GM18508 (cell line): ENCODE data around the gene CMTM5.
"Not testable (repeated sequence)": the region's sequence is repeated elsewhere in the genome, so short reads cannot be mapped to it uniquely, and the experiment has no call there.

Source experiments
- ATAC-seq: cut with Tn5 transposase; IDR thresholded peaks from one replicate; pipeline ENCODE4 v1.9.1; 2021; ENCODE audit warnings: moderate number of reproducible peaks; ENCODE audit not compliant: insufficient read depth, unreplicated experiment

Gene CMTM5

DNA sequence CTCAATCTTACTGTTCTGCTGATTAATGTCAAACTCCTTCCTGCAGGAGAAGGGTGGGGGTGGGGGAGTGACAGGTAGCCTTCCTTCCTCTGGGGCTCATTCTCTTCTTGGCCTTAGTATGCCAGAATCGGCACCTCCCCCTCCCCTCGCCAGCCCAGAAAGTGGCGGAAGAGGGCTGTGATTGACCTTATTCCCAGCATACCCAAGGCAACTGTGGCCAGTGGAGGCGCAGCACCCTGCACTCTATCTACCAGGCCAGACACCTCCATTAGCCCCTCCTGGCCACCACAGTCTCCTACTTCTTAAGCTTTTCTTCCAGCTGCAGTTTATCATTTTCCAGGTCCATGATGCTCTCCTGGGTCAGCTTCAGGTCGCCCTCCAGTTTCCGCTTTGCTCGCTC is 15.8 kb downstream of the CMTM5 start:
- no peak for ATAC-seq

DNA sequence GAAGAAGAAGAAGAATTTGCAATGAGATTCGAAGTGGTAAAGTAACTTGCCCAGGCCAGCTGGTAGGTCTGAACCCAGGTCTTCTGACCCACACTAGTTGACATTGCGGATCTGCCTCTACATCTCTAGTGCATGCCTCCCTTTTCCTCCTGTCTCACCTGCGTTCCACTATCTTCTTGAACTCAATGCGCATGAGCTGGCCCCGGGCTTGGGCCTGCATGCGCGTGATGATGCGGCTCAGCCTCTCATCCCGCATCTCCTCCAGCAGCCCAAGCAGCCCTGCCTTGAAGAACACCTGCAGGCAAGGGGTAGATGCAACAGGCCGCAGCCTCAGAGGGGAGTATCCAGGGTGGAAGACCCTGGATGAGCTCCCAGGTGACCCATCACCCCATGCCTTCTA is 19.3 kb downstream of the CMTM5 start:
- no peak for ATAC-seq

DNA sequence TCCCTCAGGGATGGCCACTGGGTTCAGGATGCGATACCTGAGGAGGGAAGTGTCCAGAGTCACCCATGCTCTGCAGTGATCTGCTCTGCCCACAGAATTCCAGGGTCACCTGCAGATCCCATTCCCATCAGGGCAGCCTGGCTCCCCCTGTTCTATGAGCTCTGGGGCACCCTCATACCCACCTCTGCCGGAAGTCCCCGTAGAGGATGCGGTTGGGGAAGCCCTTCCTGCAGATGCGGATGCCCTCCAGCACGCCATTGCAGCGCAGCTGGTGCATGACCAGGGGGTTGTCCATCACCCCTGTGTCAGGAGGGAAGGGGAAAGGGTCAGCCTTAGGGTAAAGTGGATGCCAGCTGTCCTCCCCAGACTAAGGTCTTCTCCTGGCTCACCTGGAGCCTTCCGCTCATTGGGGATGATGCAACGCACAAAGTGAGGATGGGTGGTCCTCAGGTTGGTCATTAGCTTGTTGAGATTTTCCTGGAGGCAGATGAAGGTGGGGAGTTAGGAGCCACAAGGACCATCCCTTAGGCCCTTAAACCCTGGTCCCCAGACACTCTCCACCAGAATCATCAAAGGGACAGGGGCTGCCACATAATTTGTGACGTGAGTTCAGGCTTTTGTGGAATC is 20.0 kb downstream of the CMTM5 start:
- no peak for ATAC-seq

DNA sequence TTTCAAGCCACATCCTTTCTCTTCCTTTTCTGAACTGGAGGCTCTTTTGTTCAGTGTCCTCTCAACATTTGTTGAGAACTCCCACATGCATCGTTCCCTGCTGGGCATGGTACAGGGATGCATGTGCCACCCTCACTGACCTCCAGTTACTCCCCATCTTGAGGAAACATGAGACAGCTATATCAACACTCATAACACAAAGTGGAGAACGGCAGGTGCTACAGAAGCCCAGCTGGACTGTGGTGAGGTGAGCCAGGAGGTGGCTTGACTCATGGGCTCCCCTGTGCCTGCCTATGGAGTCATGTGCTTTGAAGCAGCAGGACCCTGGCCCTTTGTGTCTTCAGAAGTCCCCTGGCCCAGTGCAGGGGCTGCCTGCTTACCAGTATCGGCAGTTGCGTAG is 21.5 kb downstream of the CMTM5 start:
- no peak for ATAC-seq

DNA sequence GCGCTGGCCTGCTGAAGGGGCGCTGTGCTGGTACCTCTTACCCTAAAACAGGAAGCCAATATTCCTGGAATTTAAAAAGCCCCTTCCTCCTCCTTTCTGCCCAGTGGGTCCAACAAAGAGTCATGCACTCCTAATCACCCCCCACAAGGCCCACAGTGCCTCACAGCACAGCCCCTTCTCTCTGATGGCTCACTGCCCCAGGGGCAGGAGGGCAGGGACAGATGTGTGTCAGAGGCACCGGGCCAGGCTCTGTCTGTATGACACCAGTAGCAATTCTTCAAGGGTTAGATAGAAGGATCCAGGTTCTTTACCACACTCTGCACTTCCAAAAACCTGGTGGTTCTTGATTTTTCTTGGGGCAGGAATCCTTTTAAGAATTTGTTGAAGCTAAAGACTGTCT is 22.3 kb downstream of the CMTM5 start:
- no peak for ATAC-seq

DNA sequence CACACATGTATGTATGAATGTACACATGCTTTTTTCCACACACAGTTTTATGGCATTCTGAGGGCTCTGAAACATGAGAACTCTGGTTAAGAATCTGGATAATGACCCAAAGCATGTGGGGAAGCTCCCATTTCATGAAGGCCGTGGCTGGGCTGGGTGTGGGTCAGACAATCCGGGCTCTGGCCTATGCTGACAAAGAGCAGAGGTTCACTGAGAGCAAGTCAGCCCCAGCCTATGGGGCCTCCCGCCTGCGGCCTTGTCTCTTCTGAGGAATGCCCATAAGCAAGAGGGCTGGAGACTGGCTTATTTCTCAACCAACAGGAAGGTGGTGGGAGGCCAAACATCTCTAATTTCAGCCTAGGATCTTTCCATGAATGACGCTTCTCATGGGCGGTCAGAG is 22.7 kb downstream of the CMTM5 start:
- ATAC-seq = no peak

DNA sequence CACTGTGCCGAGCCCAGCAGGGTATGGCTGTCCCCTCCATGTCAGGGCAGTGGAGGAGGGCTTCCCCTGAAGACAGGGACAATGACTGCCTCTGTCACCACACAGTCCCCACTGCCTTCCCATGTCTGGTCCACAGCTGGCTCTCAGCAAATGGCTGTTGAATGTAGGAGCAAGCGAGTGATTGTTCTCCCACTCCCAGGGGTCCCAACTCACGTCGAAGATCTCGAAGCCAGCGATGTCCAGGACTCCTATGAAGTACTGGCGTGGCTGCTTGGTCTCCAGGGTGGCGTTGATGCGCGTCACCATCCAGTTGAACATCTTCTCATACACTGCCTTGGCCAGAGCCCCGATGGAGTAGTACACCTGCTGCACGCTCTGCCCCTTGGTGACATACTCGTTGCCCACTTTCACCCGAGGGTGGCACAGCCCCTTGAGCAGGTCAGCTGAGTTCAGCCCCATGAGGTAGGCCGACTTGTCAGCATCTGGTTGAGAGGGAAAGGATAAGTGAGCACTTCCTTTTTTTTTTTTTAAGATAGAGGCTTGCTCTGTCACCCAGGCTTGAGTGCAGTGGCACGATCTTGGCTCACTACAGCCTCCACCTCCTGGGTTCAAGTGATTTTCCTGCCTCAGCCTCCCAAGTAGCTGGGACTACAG is 23.8 kb downstream of the CMTM5 start:
- not testable (repeated sequence) for ATAC-seq

DNA sequence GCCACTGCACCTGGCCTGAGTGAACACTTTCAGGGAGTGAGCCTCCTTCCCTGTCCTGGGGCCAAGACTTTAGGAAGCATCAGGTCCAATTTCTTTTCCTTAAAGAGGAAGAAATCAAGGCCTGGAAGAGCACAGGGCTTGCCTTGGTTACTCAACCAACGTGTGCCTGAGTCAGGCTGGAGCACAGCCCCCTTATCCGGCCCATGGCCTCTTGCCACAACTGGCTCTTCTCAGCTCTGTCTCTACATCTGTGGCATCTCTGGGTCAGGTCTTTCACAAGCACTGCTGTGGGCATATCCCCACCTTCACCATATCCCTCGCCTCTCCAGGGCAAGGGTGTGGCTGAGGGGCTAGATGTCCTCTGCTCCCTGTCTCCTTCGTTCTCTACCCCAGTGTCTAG is 24.4 kb downstream of the CMTM5 start:
- no peak for ATAC-seq

DNA sequence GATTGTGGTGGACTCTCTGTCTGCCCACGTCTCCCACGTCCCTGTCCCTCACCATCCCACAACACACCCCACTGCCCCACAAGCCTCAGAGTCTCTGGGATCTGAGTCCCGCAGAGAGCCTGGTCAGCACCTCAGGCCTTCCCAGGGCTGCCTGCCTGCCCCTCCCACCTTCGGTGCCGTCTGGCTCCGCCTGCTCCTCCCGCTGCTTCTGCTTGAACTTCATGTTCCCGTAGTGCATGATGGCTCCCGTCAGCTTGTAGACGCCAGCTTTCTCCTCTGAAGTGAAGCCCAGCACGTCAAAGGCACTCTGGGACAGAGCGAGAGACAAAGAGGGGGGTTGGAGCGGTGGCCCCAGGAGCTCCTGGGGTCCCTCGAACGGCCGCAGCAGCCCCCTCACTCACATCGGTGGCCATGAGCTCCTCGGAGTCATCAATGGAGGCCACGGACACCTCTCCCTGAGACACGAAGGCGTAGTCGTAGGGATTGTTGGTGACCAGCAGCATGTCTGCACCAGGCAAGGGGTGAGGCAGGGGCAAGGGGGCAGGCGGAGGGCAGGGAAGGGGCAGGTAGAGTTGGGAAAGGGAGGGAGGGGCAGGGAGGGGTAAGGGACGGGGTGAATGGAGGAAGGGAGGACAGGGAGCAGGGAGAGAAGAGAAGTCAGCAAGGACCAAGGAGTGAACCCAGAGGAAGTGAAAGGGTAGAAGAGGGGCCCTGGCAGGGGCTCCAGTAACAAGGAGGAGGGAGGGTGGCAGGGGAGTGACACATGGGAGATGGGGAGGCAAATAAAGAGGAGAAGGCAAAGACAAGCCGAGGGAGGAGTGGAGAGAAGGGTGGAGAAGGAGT is 25.7 kb downstream of the CMTM5 start:
- ATAC-seq = no peak

DNA sequence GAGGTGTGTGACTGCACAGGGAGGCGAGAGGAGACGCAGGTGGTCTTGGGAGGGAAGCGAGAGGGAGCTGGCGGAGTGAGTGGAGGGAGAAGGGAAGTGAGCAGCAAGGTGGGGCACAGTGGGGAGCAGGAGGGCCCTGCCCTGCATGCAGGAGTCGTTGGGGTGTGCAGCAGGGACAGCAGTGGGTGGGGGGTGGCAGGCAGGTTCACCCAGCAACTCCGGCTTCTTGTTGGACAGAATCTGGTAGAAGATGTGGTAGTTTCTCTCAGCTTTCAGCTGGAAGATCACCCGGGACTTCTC is 26.2 kb downstream of the CMTM5 start:
- no peak for ATAC-seq

DNA sequence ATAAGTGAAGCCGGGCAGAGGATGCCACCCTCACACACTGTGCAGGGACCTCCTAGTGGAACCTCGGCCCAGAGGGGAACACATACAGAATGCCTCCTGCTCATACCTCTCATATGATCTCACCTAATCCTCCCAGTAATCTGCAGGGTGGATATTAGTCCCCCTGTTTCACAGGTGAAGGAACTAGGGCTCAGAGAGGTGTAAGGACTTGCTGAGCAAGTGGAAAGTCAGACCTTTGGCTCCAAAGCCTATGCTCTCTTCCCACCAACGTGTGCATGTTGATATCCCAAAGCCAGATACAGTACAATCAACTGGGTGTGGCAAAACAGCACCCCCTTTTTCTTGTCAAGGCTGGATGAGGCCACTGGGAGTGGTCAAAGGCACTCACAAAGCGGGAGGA is 27.1 kb downstream of the CMTM5 start:
- no peak for ATAC-seq

DNA sequence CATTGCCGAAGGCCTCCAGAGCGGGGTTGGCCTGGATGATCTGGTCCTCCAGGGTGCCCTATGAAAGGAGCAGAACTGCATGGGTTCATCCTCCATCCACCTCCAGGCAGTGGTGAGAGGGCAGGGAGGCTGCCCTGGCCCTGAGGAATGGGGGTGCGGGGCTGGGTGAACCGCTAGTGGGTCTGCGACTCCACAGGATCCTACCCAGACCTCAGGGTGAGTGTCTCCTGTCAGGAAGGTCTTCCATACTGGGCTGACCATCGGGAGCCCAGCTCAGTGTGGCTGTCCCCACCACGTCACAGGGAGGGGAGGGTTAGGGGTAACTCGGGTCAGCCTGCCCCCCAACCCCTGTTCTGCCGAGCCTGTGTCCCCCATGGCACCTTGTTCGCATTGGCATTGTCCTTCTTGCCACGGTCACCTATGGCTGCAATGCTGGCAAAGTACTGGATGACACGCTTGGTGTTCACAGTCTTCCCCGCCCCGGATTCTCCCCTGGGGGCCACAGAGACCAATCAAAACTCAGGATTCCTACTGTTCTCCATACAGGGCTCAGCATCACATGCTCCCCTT is 27.6 kb downstream of the CMTM5 start:
- no peak for ATAC-seq

DNA sequence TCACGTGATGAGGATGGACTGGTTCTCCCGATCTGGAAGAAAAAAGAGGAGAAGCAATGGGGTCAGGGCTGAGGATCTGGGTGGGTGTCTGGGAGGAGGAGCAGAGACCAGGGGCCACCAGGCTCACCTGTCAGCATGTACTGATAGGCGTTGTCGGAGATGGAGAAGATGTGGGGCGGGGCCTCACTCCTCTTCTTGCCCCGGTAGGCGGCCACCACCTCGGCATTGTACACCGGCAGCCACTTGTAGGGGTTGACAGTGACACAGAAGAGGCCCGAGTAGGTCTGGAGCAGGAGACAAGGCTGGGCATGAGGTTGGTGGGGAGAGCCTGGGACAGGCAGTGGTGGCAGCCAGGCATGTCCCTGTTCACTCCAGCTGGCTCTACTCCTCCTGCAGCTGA is 28.2 kb downstream of the CMTM5 start:
- ATAC-seq = no peak

DNA sequence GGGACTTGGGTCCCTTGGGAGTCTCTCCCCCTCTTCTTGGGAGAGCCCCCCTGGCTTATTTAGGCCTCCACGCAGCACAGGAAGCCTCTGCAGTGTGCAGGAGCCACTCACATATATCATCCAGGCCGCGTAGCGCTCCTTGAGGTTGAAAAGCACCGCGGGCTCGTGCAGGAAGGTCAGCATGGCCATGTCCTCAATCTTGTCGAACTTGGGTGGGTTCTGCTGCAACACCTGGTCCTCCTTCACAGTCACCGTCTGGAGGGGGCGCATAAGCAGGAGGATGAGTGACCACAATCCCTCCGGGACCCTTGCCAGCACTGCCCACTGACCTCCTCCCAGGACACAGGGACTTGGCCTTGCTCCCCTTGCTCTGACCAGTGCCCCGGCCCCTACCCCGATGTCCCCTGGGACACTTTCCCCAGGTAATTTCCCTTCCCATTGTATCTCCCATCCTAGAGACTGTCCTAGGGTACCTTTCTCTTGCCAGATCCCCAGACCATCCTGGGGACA is 28.7 kb downstream of the CMTM5 start:
- no peak for ATAC-seq

DNA sequence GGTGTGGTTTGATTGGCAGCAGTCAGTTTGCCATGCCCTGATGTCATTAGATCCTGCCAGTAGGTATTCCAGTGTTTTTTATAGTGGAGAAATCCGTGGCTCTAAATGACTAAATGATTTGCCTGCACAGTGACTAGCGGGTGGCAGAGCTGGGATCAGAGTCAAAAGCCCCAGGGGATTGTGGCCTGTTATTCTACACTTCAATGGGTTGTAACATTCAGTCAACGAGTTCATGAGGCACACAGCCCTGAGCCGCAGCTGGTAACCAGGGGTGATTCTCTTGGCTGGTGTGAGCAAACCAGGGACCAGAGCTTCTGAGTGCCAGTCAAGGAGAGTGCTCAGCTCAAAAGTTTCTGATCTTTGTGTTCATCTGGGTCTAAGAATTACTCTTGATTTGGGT is 29.4 kb downstream of the CMTM5 start:
- no peak for ATAC-seq

DNA sequence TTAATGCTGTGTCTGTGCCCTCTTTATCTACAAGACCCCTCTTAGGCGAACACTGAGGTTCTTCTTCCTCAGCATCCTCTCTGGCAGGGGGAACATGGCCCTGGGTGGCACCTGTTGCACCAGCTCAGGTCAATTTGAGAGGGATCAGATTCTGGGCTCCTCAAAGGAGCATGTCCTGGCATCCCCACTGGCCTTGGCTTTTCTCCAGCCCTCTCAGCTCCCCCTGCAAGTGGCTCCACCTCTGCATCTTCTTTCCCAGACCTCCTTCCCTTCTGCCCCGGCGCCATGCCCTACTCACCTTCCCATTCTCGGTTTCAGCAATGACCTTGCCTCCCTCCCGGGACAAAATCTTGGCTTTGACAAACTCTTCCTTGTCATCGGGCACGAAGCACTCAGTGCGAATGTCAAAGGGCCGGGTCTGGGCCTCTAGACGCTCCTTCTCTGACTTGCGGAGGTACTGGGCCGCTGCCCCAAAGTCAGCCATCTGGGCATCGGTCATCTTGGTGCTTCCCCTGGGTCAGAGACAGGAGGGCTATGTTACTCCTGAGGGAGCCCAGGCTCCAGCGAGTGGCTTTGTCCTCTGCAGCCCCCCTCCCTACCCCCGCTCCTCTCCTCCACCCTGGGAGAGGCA is 30.0 kb downstream of the CMTM5 start:
- no peak for ATAC-seq

DNA sequence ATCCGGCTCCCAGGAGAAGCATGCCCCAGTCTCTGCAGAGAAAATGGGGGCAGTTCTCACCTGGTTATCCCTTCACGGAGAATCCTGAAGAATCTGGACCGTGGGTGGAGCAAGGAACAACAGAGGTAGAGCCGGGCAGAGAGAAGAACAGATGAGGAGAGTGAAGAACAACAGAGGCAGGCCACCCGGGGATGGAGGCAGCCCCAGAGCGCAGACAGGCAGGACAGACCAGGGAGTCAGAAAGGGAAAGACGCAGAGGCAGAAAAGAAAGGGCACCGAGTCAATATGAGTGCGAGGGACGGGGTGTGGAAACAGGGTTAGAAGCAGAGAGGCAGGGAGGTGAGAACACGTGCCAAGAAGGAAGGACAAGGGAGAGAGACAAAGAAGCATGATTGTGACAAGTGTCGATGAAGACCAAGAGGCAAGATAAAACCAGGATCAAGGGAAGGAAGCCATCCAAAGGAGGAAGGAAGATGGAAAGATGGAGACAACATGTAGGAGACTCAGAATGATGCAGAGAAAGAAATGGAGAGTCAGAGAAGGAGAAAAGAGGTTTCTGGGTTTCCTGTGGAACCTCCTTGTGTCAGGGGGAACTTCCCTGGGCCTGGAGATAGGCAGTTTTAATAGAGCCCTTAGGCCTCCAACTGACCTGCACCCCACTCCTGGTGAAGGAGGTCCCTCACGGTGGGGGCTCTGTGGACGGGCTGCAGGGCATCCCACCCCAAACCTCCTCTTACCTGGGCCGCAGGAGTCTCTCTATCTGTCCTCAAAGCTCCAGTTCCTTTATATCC is 30.9 kb downstream of the CMTM5 start, which contains the start of gene MYH6:
Gene MYH6, minus strand, starts transcription at position 758 of the 791 bp plus-strand sequence. CDS start 1,050 bp downstream, outside the sequence.
- no peak for ATAC-seq

DNA sequence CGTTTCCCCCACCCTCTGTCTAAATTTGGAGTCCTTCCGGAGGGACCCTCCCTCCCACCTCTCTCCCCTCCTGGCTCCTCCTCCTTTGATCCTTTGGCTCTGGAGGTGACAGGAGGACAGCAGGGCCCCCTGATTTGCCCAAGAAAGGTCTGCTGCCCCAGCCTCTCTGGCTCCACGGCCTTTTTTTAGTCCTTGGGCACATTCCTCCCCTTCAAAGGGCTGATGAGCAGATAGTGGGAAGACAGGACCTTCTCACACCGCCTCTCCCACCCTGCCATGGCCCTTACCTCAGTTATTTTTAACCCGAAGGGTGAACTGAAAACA is 31.4 kb downstream of the CMTM5 start:
- no peak for ATAC-seq

DNA sequence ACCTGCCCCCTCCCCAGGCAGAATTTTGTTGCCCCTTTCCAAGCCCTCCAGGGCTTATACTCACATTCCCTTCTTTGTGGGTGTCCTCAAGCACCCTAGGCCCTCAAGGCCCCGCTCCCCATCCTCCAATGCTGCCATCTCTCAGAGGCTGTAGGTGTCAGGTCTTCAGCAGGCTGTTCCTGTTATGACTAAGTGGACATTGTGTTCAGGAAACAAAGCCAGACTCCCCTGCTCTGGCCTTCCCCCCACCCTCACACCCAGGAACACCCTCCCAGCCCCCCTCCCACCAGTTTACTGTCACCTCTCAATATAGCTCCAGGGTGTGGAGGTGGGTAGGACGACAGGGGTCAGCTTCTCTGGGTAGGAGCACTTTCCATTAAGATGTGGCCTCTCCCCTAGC is 32.6 kb downstream of the CMTM5 start:
- no peak for ATAC-seq
